MG63 (cell line): Measurements from ENCODE around the gene SDHA. TPM values are rescaled to one million over a fixed set of nuclear protein-coding genes. Genes with fewer than 3 reads are reported as not detected.
"Not testable (repeated sequence)": the region's sequence is repeated elsewhere in the genome, so short reads cannot be mapped to it uniquely, and the experiment has no call there.

ENCODE experiments used
- DNase-seq: peaks from one replicate; pipeline ENCODE4 v3.0.0-alpha.2; 2020
- H3K27me3 ChIP-seq: fragments of 250-450 bp; sonication (Bioruptor Pico); 2 replicates; pipeline ENCODE4 v1.5.1; 2020; ENCODE audit warnings: mild to moderate bottlenecking, moderate library complexity
- H3K36me3 ChIP-seq: fragments of 250-450 bp; sonication (Bioruptor Pico); 2 replicates; pipeline ENCODE4 v1.5.1; 2020; ENCODE audit warnings: mild to moderate bottlenecking, moderate library complexity
- H3K4me3 ChIP-seq: fragments of 250-450 bp; sonication (Bioruptor Pico); 2 replicates; pipeline ENCODE4 v1.5.1; 2020; ENCODE audit warnings: mild to moderate bottlenecking, moderate library complexity
- H3K9me3 ChIP-seq: fragments of 250-450 bp; sonication (Bioruptor Pico); 2 replicates; pipeline ENCODE4 v1.5.1; 2020; ENCODE audit warnings: mild to moderate bottlenecking, moderate library complexity
- total RNA-seq: library from RNA; depleted of rRNA; stranded (reverse); fragments of >200 nt; shearing (Covaris generic); gene quantifications from 2 replicates; pipeline ENCODE4 v1.2.3, GENCODE V29; 2014; ENCODE audit warnings: low replicate concordance

The SDHA gene
- total RNA-seq, 1 experiment from 2014 or later, result 128 TPM

GRCh38 chr5:192970-193831 is 24.9 kb upstream of the SDHA start:
- Histone ChIP-seq H3K4me3 (no peak overlapping the region), H3K27me3 (no peaks in the 10 kb centered on the region), H3K36me3 (no peaks in the 10 kb centered on the region), H3K9me3 (no peaks in the 10 kb centered on the region)
- DNase-seq, result no peak

- H3K36me3 ChIP-seq, result no peaks in the 10 kb centered on the region
- no peak overlapping the region for H3K4me3 ChIP-seq
- no peaks in the 10 kb centered on the region for H3K9me3 ChIP-seq
- no peak for DNase-seq
- H3K27me3 ChIP-seq, result no peaks in the 10 kb centered on the region
Measured at GRCh38 chr5:194102-194501, 24.0 kb upstream of the SDHA start.

- Histone ChIP-seq H3K9me3 (no peaks in the 10 kb centered on the region), H3K27me3 (no peaks in the 10 kb centered on the region), H3K36me3 (no peaks in the 10 kb centered on the region), H3K4me3 (no peak overlapping the region)
- no peak for DNase-seq
Measured at GRCh38 chr5:194603-195209, 23.4 kb upstream of the SDHA start.

GRCh38 chr5:195401-196160 is 22.5 kb upstream of the SDHA start:
- Histone ChIP-seq H3K4me3 (no peak overlapping the region), H3K36me3 (no peaks in the 10 kb centered on the region), H3K27me3 (no peaks in the 10 kb centered on the region), H3K9me3 (no peaks in the 10 kb centered on the region)
- DNase-seq, result no peak

GRCh38 chr5:196350-196749 is 21.8 kb upstream of the SDHA start:
- no peaks in the 10 kb centered on the region for H3K36me3 ChIP-seq
- H3K9me3 ChIP-seq, result no peaks in the 10 kb centered on the region
- H3K4me3 ChIP-seq, result no peak overlapping the region
- DNase-seq, result no peak
- no peaks in the 10 kb centered on the region for H3K27me3 ChIP-seq

- not testable (repeated sequence) for H3K36me3 ChIP-seq, H3K9me3 ChIP-seq, DNase-seq, H3K27me3 ChIP-seq, H3K4me3 ChIP-seq
Measured at GRCh38 chr5:197031-197430, 21.1 kb upstream of the SDHA start.

- DNase-seq, result no peak
- Histone ChIP-seq H3K36me3 (no peaks in the 10 kb centered on the region), H3K27me3 (no peaks in the 10 kb centered on the region), H3K9me3 (no peaks in the 10 kb centered on the region), H3K4me3 (no peak overlapping the region)
Measured at GRCh38 chr5:197892-198489, 20.1 kb upstream of the SDHA start.

GRCh38 chr5:198516-199196 is 19.5 kb upstream of the SDHA start:
- no peaks in the 10 kb centered on the region for H3K9me3 ChIP-seq
- no peak overlapping the region for H3K4me3 ChIP-seq
- no peaks in the 10 kb centered on the region for H3K27me3 ChIP-seq
- no peaks in the 10 kb centered on the region; the same call in none of the 2 replicates for H3K36me3 ChIP-seq
- DNase-seq, result no peak

- no peaks in the 10 kb centered on the region for H3K27me3 ChIP-seq
- H3K9me3 ChIP-seq, result no peaks in the 10 kb centered on the region
- H3K4me3 ChIP-seq, result no peak overlapping the region
- no peak for DNase-seq
- H3K36me3 ChIP-seq, result peaks cover 6% of the 10 kb centered on the region
Measured at GRCh38 chr5:199197-199949, 18.7 kb upstream of the SDHA start.

GRCh38 chr5:199950-200645 is 18.0 kb upstream of the SDHA start:
- no peak for DNase-seq
- no peaks in the 10 kb centered on the region for H3K9me3 ChIP-seq
- H3K4me3 ChIP-seq, result no peak overlapping the region
- peaks cover 12% of the 10 kb centered on the region for H3K36me3 ChIP-seq
- H3K27me3 ChIP-seq, result no peaks in the 10 kb centered on the region

GRCh38 chr5:200985-201384 is 17.1 kb upstream of the SDHA start:
- Histone ChIP-seq H3K27me3 (no peaks in the 10 kb centered on the region), H3K4me3 (no peak overlapping the region), H3K9me3 (no peaks in the 10 kb centered on the region), H3K36me3 (peaks cover 18% of the 10 kb centered on the region)
- no peak for DNase-seq

GRCh38 chr5:201672-202071 is 16.4 kb upstream of the SDHA start:
- Histone ChIP-seq H3K9me3 (no peaks in the 10 kb centered on the region), H3K27me3 (no peaks in the 10 kb centered on the region), H3K36me3 (peaks cover 18% of the 10 kb centered on the region), H3K4me3 (no peak overlapping the region)
- no peak for DNase-seq

GRCh38 chr5:203246-203930 is 14.7 kb upstream of the SDHA start:
- Histone ChIP-seq H3K36me3 (peaks cover 20% of the 10 kb centered on the region), H3K9me3 (no peaks in the 10 kb centered on the region), H3K4me3 (no peak overlapping the region), H3K27me3 (no peaks in the 10 kb centered on the region)
- DNase-seq, result no peak

GRCh38 chr5:204001-204400 is 14.1 kb upstream of the SDHA start:
- Histone ChIP-seq H3K4me3 (no peak overlapping the region), H3K36me3 (peaks cover 20% of the 10 kb centered on the region), H3K9me3 (no peaks in the 10 kb centered on the region), H3K27me3 (no peaks in the 10 kb centered on the region)
- no peak for DNase-seq

GRCh38 chr5:204462-204861 is 13.7 kb upstream of the SDHA start:
- Histone ChIP-seq H3K27me3 (no peaks in the 10 kb centered on the region), H3K9me3 (no peaks in the 10 kb centered on the region), H3K4me3 (no peak overlapping the region), H3K36me3 (peaks cover 20% of the 10 kb centered on the region)
- DNase-seq, result no peak
